ENCODE measurements around the gene CEP95.
"Not testable (repeated sequence)": the region's sequence is repeated elsewhere in the genome, so short reads cannot be mapped to it uniquely, and the experiment has no call there.

Gene CEP95, protein sequence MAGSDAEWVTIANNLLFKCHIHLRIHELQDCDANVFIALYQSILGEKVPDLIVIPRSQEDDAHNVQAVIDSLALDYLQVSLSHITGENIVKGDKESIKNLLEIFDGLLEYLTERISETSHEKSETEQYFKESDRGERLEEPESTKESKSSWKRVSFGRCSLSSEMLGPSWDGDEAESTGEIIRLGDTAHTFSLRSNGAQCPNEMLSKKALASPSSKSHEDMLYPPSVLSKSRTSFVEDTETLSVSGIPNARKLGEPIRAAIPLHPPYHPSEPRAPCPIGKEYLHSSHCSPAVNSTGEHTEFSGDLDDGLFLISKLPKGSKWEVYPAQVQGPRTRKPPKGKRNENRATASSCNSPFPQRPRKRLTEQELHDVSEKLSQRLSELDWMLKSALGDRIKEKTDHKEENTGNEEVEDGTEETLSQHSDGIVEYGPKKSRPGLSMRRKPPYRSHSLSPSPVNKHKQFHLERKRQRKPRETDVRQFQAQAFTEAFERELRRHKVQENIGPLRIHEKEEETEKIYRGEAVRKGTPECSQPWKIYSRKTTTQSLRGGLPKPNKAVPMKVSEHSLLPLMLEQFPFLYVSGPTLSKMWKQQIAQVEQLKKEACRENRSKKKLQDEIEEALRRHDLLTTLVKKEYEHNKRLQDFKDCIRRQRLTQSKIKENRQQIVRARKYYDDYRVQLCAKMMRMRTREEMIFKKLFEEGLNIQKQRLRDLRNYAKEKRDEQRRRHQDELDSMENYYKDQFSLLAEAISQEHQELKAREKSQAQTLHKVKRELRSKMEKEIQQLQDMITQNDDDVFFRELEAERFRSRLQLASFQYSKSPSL

GRCh38 chr17:64506576-64507412, at the start of gene CEP95:
Gene CEP95, plus strand, starts transcription at chr17:64506977. Its CDS starts 121 bp downstream, at chr17:64507098.
- DNase-seq (ENCODE audit: low read depth in 1 of 2, low spot score in 1 of 2) = peak; percentile 86 to 90

DNA sequence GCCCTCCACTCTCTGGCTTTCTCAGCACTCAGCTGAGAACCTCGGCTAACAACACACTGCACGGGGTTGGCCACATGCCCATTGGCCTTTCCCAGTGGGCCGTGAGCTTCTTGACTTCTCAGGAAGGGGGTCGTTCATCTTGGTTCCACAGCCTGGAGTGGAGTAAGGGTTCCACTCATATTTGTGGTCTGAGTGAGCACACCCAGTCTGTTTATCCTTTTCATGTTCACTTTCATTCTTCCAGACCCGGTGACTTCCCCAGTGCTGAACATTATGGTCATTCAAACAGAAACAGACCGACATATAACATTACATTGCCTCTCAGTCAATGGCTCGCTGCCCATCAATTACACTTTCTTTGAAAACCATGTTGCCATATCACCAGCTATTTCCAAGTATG, 49.6 kb upstream of the CEP95 start:
- no peak for DNase-seq (ENCODE audit: low read depth in 1 of 2, low spot score in 1 of 2)

GRCh38 chr17:64458756-64459155, 48.0 kb upstream of the CEP95 start:
- no peak for DNase-seq (ENCODE audit: low read depth in 1 of 2, low spot score in 1 of 2)

GRCh38 chr17:64459284-64459747, 47.5 kb upstream of the CEP95 start:
- no peak for DNase-seq (ENCODE audit: low read depth in 1 of 2, low spot score in 1 of 2)

DNA sequence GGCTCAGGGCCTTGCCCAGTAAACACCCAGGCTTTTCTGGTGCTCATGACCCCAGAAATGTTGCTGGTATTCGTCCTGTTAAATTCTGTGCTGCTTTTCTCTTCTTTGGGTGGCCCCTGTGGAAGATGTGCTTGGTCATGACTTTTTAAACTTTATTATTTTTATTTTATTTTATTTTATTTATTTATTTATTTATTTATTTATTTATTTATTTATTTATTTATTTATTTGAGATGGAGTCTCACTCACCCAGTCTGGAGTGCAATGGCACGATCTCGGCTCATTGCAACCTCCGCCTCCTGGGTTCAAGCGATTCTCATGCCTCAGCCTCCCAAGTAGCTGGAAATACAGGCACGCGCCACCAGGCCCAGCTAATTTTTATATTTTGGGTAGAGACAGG, 47.0 kb upstream of the CEP95 start:
- not testable (repeated sequence) for DNase-seq (ENCODE audit: low read depth in 1 of 2, low spot score in 1 of 2)

DNA sequence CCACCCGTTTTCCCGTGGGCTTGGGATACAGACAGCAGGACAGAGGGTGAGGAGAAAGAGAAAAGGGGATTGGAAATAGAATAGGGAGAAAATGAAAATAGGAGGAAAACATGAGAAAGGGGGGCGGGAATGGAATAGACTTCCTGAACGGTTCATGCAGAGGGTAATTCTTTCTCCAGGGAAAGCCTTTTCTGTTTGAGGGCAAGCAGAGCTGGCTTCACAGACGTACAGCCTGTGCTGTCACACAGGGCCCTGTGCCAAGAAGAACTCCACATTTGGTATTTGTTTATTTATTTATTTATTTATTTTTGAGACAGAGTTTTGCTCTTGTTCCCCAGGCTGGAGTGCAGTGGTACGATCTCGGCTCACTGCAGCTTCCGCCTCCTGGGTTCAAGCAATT, 45.8 kb upstream of the CEP95 start:
- DNase-seq (ENCODE audit: low read depth in 1 of 2, low spot score in 1 of 2) = no peak

DNA sequence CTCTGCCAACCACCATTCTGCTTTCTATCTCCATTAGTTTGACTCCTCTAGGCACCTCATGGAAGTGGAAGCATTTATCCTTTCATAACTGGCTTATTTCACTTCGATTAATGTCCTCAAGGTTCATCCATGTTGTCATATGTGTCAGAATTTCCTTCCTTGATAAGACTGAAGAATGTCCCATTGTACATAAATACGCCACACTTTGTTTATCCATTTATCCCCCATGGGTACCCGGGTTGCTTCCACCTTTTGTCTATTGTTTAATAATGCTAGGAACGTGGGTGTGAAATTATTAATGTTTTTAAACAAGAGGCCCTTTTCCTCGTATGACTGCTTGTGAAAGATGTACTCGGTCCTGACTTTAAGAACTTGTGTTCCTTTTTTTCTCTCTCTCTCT, 45.0 kb upstream of the CEP95 start:
- DNase-seq (ENCODE audit: low read depth in 1 of 2, low spot score in 1 of 2) = no peak

DNA sequence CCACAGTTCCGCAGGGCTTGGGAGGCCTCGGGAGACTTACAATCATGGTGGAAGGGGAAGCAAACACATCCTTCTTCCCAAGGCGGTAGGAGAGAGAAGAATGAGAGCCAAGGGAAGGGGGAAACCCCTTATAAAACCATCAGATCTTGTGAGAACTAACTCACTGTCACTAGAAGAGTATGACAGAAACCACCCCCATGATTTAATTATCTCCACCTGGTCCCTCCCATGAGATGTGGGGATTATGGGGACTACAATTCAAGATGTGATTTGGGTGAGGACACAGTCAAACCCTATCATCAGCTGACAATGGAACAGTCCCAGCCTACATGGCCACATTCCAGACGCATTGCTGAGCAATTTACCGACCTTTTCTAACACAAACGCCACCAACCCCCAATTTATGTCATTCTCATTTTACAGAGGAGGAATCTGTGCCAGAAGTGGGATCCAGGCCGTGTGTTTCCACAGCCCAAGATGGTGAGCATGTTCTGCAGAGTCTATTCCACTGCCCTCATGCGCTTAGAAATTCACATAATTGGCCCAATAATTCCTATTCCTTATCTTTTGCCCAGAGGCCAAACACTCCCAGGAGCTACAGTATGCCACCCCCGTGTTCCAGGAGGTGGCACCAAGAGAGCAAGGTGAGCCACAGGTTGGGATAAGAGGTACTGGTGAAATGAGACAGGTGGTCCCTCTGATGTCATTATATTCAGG, 40.6 kb upstream of the CEP95 start:
- DNase-seq (ENCODE audit: low read depth in 1 of 2, low spot score in 1 of 2) = no peak

DNA sequence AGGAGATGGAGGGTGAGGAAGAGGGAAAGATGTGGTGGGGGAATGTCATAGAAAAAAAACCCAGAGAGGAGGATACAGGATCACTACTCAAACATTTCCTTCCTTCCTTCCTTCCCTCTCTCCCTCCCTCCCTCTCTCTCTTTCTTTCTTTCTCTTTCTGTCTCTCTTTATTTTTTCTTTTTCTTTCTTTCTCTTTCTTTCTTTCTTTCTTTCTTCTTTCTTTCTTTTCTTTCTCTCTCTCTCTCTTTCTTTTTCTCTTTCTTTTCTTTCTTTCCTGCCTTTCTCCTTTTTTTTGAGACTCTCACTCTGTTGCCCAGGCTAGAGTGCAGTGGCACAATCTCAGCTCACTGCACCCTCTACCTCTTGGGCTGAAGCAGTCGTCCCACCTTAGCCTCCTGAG, 39.9 kb upstream of the CEP95 start:
- DNase-seq (ENCODE audit: low read depth in 1 of 2, low spot score in 1 of 2) = not testable (repeated sequence)

DNA sequence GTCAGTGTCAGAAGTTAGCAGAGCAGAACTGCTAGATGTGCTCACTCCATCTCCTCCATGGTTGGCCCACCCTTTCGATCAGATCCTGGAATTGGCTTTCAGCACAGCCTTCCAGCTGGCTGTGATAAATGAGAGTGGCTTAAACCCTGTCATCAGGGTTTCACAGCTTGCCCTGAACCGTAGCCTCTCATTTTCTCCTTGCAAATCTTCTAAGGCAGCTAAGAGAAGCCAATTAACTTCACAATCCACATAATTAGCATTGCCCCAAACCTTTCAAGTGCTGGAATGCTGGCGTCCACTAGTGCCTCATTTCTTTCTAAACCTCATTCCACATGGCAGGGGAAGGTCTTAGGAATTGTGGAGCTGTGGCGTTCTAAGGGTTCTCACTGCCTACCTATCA, 36.2 kb upstream of the CEP95 start:
- no peak for DNase-seq (ENCODE audit: low read depth in 1 of 2, low spot score in 1 of 2)

DNA sequence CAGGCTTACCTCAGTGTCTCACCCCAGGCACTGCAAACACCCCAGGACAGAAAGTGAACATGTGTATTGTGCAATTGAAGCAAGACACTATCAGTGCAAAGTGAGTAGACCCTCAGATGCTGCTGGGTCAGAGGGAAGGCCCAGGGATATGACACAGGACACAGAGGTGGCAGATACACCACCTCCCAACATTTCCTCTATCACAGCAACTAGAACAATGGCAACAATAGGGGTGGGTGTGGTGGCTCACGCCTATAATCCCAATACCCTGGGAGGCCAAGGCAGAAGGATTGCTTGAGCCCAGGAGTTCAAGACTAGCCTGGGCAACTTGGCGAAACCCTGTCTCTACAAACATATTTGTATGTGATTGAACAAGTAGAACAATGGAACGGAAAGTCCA, 35.3 kb upstream of the CEP95 start:
- DNase-seq (ENCODE audit: low read depth in 1 of 2, low spot score in 1 of 2) = no peak

GRCh38 chr17:64472564-64472963, 34.2 kb upstream of the CEP95 start:
- no peak for DNase-seq (ENCODE audit: low read depth in 1 of 2, low spot score in 1 of 2)

- no peak for DNase-seq (ENCODE audit: low read depth in 1 of 2, low spot score in 1 of 2)
Observed at GRCh38 chr17:64477849-64478248, 28.9 kb upstream of the CEP95 start.

GRCh38 chr17:64480951-64481350, 25.8 kb upstream of the CEP95 start:
- no peak for DNase-seq (ENCODE audit: low read depth in 1 of 2, low spot score in 1 of 2)

- no peak for DNase-seq (ENCODE audit: low read depth in 1 of 2, low spot score in 1 of 2)
Observed at GRCh38 chr17:64484380-64484779, 22.4 kb upstream of the CEP95 start.

DNA sequence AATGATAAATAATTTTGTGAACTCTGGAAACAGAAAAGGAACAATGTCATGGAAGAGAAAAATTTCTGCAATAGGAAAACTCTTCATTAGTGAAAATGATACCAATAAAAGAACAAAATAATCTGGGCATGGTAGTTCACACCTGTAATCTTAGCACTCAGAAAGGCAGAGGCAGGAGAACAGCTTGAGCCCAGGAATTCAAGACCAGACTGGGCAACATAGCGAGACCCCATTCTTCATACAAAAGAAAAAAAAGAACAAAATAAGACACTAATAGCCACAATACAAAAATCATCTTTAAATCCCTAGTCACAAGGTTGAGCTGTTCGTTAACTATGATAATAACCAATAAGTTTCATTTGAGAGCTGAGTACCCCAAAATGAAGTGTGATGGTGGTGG, 18.5 kb upstream of the CEP95 start:
- no peak for DNase-seq (ENCODE audit: low read depth in 1 of 2, low spot score in 1 of 2)

- DNase-seq (ENCODE audit: low read depth in 1 of 2, low spot score in 1 of 2) = no peak
Observed at GRCh38 chr17:64491034-64491860, 15.5 kb upstream of the CEP95 start.

- DNase-seq (ENCODE audit: low read depth in 1 of 2, low spot score in 1 of 2) = no peak
Observed at GRCh38 chr17:64491994-64492393, 14.8 kb upstream of the CEP95 start.

DNA sequence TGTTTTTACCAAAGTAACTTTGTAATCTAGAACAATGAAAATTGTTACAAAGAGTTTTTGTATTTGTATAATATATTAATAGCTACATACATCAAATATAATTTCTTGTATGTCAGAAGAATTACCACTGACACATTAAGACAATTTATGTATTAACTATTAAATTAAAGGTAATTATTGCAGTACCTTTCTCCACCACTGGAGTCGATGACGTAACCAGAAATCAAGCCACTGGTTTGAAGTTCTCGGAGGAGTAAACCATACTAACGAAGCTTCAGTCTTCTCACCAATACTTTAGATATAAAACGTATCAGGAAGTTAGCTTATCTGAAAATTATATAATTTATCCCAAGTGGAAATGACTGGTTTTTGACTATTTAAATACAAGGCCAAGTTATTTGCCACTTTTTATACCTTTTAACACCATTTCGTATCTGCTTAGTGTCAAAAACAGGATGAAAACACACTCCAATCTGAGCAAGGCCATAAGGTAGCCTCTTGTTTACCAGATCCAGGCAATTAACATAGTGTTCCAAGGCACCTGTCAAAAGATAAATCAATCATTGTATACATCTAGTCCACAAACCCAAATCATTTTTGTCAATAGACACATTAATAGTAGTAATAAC, 14.2 kb upstream of the CEP95 start:
- no peak for DNase-seq (ENCODE audit: low read depth in 1 of 2, low spot score in 1 of 2)
